ENCODE measurements around the gene ZSCAN10.

ZSCAN10 gene

DNA sequence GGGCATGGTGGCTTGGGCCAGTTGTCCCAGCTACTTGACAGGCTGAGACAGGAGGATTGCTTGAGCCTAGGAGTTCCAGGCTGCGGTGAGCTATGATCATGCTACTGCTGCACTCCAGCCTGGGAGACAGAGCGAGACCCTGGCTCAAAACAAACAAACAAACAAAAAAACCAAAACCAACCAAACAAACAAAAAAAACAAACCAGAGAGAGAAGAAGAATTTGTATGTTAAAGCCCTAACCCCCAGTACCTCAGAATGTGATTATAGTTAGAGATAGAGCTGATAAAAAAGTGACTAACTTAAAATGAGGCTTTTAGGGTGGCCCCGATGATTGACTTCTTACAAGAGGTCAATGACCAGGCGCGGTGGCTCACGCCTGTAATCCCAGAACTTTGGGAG, 54.4 kb downstream of the ZSCAN10 start:
- no peaks in the 10 kb centered on the region for H3K4me1 ChIP-seq (ENCODE audit: insufficient read depth, low read length, poor library complexity, severe bottlenecking)
- H3F3A ChIP-seq (ENCODE audit: low read depth), result no peaks in the 10 kb centered on the region
- no peak overlapping the region for H2AFZ ChIP-seq (ENCODE audit: low read length)
- H3K4me2 ChIP-seq (ENCODE audit: low read depth, low read length, poor library complexity, severe bottlenecking), result no peak overlapping the region
- no peak for TF ChIP-seq CTCF (conservative IDR thresholded peaks at IDR 0.05; ENCODE audit: low read length)
- TF ChIP-seq EZH2phosphoT487 (IDR thresholded peaks at IDR 0.05; ENCODE audit: borderline replicate concordance), result no peak
- no peak overlapping the region for H3K9ac ChIP-seq (ENCODE audit: low read depth, low read length, poor library complexity, severe bottlenecking)
- no peaks in the 10 kb centered on the region for H3K9me3 ChIP-seq (ENCODE audit: insufficient read depth, low read depth, low read length)
- no peaks in the 10 kb centered on the region for H4K20me1 ChIP-seq (ENCODE audit: insufficient read depth, low read length, poor library complexity, severe bottlenecking)
- H3K79me2 ChIP-seq (ENCODE audit: insufficient read depth, low read length), result no peaks in the 10 kb centered on the region
- no peak overlapping the region for H3K4me3 ChIP-seq (ENCODE audit: low read length, poor library complexity, severe bottlenecking)
- no peaks in the 10 kb centered on the region for H3K9me2 ChIP-seq (replicated peaks; ENCODE audit: low read depth, low read length)
- H3K27me3 ChIP-seq (ENCODE audit: insufficient read depth, low read length, poor library complexity, severe bottlenecking), result no peaks in the 10 kb centered on the region
- H3K36me3 ChIP-seq (ENCODE audit: insufficient read depth, low read length), result no peaks in the 10 kb centered on the region

DNA sequence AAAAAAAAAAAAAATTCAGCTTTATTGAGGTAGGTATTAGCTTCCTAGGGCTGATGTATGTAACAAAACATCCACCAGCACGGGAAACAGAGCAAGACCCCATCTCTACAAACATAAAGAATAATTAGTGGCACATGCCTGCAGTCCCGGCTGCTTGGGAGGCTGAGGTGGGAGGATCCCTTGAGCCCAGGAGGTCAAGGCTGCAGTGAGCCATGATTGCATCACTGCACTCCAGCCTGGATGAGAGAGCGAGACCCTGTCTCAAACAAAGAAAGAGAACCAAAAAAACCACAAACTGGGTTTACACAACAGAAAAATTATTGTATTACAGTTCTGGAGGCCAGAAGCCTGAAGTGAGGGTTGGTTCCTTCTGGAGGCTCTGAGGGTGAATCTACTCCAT, 56.7 kb downstream of the ZSCAN10 start:
- Histone ChIP-seq H3K4me2 (ENCODE audit: low read depth, low read length, poor library complexity, severe bottlenecking) (no peak overlapping the region), H3K27me3 (ENCODE audit: insufficient read depth, low read length, poor library complexity, severe bottlenecking) (no peaks in the 10 kb centered on the region), H2AFZ (ENCODE audit: low read length) (no peak overlapping the region), H3K36me3 (ENCODE audit: insufficient read depth, low read length) (no peaks in the 10 kb centered on the region), H3K79me2 (ENCODE audit: insufficient read depth, low read length) (no peaks in the 10 kb centered on the region), H3F3A (ENCODE audit: low read depth) (no peaks in the 10 kb centered on the region), H4K20me1 (ENCODE audit: insufficient read depth, low read length, poor library complexity, severe bottlenecking) (no peaks in the 10 kb centered on the region), H3K9me3 (ENCODE audit: insufficient read depth, low read depth, low read length) (no peaks in the 10 kb centered on the region), H3K4me1 (ENCODE audit: insufficient read depth, low read length, poor library complexity, severe bottlenecking) (no peaks in the 10 kb centered on the region), H3K4me3 (ENCODE audit: low read length, poor library complexity, severe bottlenecking) (no peak overlapping the region), H3K9ac (ENCODE audit: low read depth, low read length, poor library complexity, severe bottlenecking) (no peak overlapping the region), H3K9me2 (replicated peaks; ENCODE audit: low read depth, low read length) (no peaks in the 10 kb centered on the region)
- TF ChIP-seq CTCF (conservative IDR thresholded peaks at IDR 0.05; ENCODE audit: low read length) (no peak), EZH2phosphoT487 (IDR thresholded peaks at IDR 0.05; ENCODE audit: borderline replicate concordance) (no peak)

GRCh38 chr16:3038896-3039295, 60.2 kb downstream of the ZSCAN10 start:
- Histone ChIP-seq H3K79me2 (ENCODE audit: insufficient read depth, low read length) (no peaks in the 10 kb centered on the region), H2AFZ (ENCODE audit: low read length) (no peak overlapping the region), H4K20me1 (ENCODE audit: insufficient read depth, low read length, poor library complexity, severe bottlenecking) (no peaks in the 10 kb centered on the region), H3K4me2 (ENCODE audit: low read depth, low read length, poor library complexity, severe bottlenecking) (no peak overlapping the region), H3K4me3 (ENCODE audit: low read length, poor library complexity, severe bottlenecking) (no peak overlapping the region), H3K9me3 (ENCODE audit: insufficient read depth, low read depth, low read length) (no peaks in the 10 kb centered on the region), H3K9me2 (replicated peaks; ENCODE audit: low read depth, low read length) (no peaks in the 10 kb centered on the region), H3K4me1 (ENCODE audit: insufficient read depth, low read length, poor library complexity, severe bottlenecking) (no peaks in the 10 kb centered on the region), H3K27me3 (ENCODE audit: insufficient read depth, low read length, poor library complexity, severe bottlenecking) (no peaks in the 10 kb centered on the region), H3F3A (ENCODE audit: low read depth) (no peaks in the 10 kb centered on the region), H3K9ac (ENCODE audit: low read depth, low read length, poor library complexity, severe bottlenecking) (no peak overlapping the region), H3K36me3 (ENCODE audit: insufficient read depth, low read length) (no peaks in the 10 kb centered on the region)
- TF ChIP-seq CTCF (conservative IDR thresholded peaks at IDR 0.05; ENCODE audit: low read length) (no peak), EZH2phosphoT487 (IDR thresholded peaks at IDR 0.05; ENCODE audit: borderline replicate concordance) (no peak)

All from Loucy (cell line).